Vagina (tissue), 2 donors: Measurements from ENCODE around the gene DNTT. TPM values are rescaled to one million over a fixed set of nuclear protein-coding genes. Genes with fewer than 3 reads are reported as not detected.
A peak's percentile ranks its signal among the peaks of the same experiment; 100 is the strongest.

Experiments
- DNase-seq, 2 donors: peaks; one replicate each; pipeline ENCODE4 v3.0.0-alpha.2; 2017; ENCODE audit errors: extremely low spot score in 2 of 2
- H3K27ac ChIP-seq: fragments of 200-600 bp; sonication (generic); one replicate; pipeline ENCODE4 v1.5.1; 2019
- H3K27me3 ChIP-seq: fragments of 200-600 bp; sonication (generic); one replicate; pipeline ENCODE4 v1.5.1; 2019
- H3K36me3 ChIP-seq, 2 donors: fragments of 200-600 bp; sonication (generic); one replicate each; pipeline ENCODE4 v1.5.1; 2017 to 2019
- H3K4me1 ChIP-seq: fragments of 200-600 bp; sonication (generic); one replicate; pipeline ENCODE4 v1.5.1; 2019
- H3K4me3 ChIP-seq, 2 donors: fragments of 200-600 bp; sonication (generic); 1 replicate in 1 of 2; 2 replicates in 1 of 2; pipeline ENCODE4 v1.5.1; 2016 to 2019
- H3K9me3 ChIP-seq: fragments of 200-600 bp; sonication (generic); one replicate; pipeline ENCODE4 v1.5.1; 2019
- POLR2A ChIP-seq, 2 donors: fragments of 450-650 bp; IDR thresholded peaks; one replicate each; pipeline ENCODE4 v1.6.1; 2017; ENCODE audit warnings: antibody characterized with exemption in 2 of 2, mild to moderate bottlenecking in 2 of 2, moderate library complexity in 2 of 2
- POLR2AphosphoS5 ChIP-seq, 2 donors: sonication (generic); formaldehyde crosslinking; IDR thresholded peaks; one replicate each; pipeline ENCODE4 v1.9.0; 2017; ENCODE audit warnings: antibody characterized with exemption in 2 of 2, mild to moderate bottlenecking in 2 of 2, low read depth in 1 of 2; ENCODE audit not compliant: insufficient read depth in 1 of 2
- intact Hi-C: fragments of 100-400 bp; cut with DNase I; formaldehyde crosslinking; loops from one replicate; pipeline ENCODE4 v1.15.1; 2023
- total RNA-seq: library from RNA; depleted of rRNA; stranded (reverse); fragments of >200 nt; gene quantifications from one replicate; pipeline ENCODE4 v1.2.3, GENCODE V29; 2016
- TF ChIP-seq, protein P1 (sequence below), 3 experiments: fragments of 450-650 bp in 2 of 3; fragments of 200-600 bp in 1 of 3; sonication (generic) in 1 of 3; IDR thresholded peaks; one replicate each; pipeline ENCODE4 v1.5.1; 2017 to 2019; ENCODE audit warnings: antibody characterized with exemption in 3 of 3, mild to moderate bottlenecking in 2 of 3, moderate library complexity in 2 of 3

Gene DNTT
- total RNA-seq, 1 donor from 2014 or later: not detected

DNA sequence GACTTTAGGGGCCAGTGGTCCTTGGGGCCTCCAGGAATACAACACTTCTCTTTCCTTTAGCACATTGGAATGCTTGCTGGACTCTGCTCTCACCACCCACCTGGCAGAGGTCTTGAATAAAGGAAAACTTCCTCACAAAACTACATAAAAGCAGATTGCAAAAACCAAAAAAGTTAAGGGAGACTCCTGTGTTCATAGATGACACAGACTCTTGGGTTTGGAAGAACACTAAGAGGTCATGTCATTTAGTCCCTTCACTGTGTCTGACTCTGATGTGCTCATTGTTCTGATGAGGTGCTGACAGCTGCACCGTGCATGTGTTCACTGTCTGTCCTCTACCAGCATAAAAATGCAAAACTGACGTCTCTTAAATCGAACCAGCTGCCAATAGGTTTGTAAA lies 44.2 kb upstream of the DNTT start:
- no peak overlapping the region for H3K27ac ChIP-seq
- no peaks in the 10 kb centered on the region for H3K36me3 ChIP-seq
- no peaks in the 10 kb centered on the region for H3K4me1 ChIP-seq
- intact Hi-C loops: no loop called here
- H3K27me3 ChIP-seq: no peaks in the 10 kb centered on the region
- H3K4me3 ChIP-seq: no peak overlapping the region
- no peak for TF ChIP-seq POLR2AphosphoS5 (IDR thresholded peaks at IDR 0.05; ENCODE audit: insufficient read depth in 1 of 2, low read depth in 1 of 2)
- TF ChIP-seq, protein P1, sequence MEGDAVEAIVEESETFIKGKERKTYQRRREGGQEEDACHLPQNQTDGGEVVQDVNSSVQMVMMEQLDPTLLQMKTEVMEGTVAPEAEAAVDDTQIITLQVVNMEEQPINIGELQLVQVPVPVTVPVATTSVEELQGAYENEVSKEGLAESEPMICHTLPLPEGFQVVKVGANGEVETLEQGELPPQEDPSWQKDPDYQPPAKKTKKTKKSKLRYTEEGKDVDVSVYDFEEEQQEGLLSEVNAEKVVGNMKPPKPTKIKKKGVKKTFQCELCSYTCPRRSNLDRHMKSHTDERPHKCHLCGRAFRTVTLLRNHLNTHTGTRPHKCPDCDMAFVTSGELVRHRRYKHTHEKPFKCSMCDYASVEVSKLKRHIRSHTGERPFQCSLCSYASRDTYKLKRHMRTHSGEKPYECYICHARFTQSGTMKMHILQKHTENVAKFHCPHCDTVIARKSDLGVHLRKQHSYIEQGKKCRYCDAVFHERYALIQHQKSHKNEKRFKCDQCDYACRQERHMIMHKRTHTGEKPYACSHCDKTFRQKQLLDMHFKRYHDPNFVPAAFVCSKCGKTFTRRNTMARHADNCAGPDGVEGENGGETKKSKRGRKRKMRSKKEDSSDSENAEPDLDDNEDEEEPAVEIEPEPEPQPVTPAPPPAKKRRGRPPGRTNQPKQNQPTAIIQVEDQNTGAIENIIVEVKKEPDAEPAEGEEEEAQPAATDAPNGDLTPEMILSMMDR (IDR thresholded peaks at IDR 0.05): no peak
- TF ChIP-seq POLR2A (IDR thresholded peaks at IDR 0.05): no peak
- DNase-seq: peak in 1 of 2 donors; percentile 27
- no peaks in the 10 kb centered on the region for H3K9me3 ChIP-seq

DNA sequence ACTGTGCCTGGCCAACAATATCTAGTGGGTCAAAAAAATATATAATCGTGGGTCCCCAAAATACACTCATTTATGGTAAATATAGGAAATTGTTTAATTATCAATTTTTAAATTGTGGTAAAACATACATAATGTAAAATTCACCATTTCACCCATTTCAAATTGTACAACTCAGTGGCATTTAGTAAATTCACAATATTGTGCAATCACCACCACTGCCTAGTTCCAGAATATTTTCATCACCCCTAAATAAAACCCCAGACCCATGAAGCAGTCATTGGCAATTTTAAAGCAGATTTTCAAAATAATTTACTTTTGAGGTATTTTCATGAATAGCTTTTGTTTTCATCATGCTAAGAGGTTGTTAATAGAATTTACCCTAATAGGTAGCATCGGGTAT lies 43.1 kb upstream of the DNTT start:
- Histone ChIP-seq H3K36me3 (no peaks in the 10 kb centered on the region), H3K27ac (no peak overlapping the region), H3K4me1 (no peaks in the 10 kb centered on the region), H3K9me3 (no peaks in the 10 kb centered on the region), H3K27me3 (no peaks in the 10 kb centered on the region), H3K4me3 (no peak overlapping the region)
- TF ChIP-seq POLR2A (IDR thresholded peaks at IDR 0.05) (no peak), POLR2AphosphoS5 (IDR thresholded peaks at IDR 0.05; ENCODE audit: insufficient read depth in 1 of 2, low read depth in 1 of 2) (no peak)
- TF ChIP-seq, protein P1 (IDR thresholded peaks at IDR 0.05): no peak
- intact Hi-C loops: no loop called here
- no peak for DNase-seq

DNA sequence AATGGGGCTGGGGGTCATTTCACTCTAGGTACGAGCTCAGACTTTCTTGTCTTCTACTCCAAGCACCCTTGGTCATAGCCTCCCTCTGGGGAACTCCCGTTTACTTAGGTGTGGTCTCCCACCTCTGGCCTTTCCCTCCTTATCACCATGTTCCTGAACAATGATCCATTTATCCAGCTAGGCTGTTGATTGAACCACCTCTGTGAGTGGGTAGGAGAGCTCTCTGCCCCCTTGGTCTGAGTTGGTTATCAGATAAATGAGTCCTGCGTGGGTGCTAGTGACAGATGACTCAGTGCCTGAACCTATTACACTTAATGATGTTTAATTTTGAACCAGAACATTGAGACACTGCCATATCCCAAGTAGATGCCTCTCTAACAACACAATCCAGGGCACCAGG lies 42.3 kb upstream of the DNTT start:
- Histone ChIP-seq H3K4me1 (no peaks in the 10 kb centered on the region), H3K4me3 (no peak overlapping the region), H3K27ac (no peak overlapping the region), H3K27me3 (no peaks in the 10 kb centered on the region), H3K9me3 (no peaks in the 10 kb centered on the region), H3K36me3 (no peaks in the 10 kb centered on the region)
- peak in 1 of 2 donors; percentile 60 for DNase-seq
- intact Hi-C loops: no loop called here
- TF ChIP-seq POLR2AphosphoS5 (IDR thresholded peaks at IDR 0.05; ENCODE audit: insufficient read depth in 1 of 2, low read depth in 1 of 2) (no peak), POLR2A (IDR thresholded peaks at IDR 0.05) (no peak)
- TF ChIP-seq, protein P1 (IDR thresholded peaks at IDR 0.05): no peak

DNA sequence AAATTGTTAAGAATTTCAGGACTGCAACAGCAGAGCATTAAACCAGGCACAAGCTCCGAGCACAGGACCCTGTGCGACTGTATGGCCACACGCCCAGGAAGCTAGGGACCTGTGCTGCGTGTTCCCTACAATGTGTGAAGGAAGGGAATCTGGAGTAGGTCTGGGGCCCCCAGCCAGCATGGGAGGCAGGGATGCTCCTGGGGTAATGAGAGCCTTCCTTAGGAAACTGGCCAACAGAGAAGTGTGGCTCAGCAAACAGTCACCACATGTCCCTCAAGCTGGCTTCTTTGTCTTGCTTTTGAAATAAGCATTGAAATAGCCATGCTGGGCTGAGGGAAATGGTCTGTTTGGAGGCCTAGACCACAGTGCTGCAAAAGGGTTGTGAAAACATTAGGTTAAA lies 41.1 kb upstream of the DNTT start:
- Histone ChIP-seq H3K27me3 (no peaks in the 10 kb centered on the region), H3K36me3 (no peaks in the 10 kb centered on the region), H3K4me1 (no peaks in the 10 kb centered on the region), H3K4me3 (no peak overlapping the region), H3K9me3 (no peaks in the 10 kb centered on the region), H3K27ac (no peak overlapping the region)
- peak in 1 of 2 donors; percentile 65 for DNase-seq
- intact Hi-C loops: no loop called here
- TF ChIP-seq POLR2AphosphoS5 (IDR thresholded peaks at IDR 0.05; ENCODE audit: insufficient read depth in 1 of 2, low read depth in 1 of 2) (no peak), POLR2A (IDR thresholded peaks at IDR 0.05) (no peak)
- TF ChIP-seq, protein P1 (IDR thresholded peaks at IDR 0.05): no peak

DNA sequence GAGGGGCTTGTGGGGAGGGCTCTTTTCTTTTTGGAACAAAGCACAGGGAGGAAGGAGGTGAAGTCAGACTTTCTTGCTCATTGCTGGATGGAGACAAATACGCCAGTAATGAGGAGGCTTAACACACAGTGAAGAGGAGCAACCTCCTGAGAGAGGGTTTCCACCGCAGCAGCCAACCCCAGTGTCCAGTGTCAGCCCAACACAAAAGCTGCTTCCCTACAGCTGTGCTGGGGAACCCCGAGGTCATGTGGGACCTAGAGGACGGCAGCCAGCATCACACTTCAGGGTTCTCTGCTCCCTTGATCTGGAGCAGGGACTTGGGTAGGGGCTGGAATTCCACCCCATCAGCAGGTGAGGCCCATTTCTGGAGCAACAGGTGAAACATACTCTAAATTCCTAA lies 40.6 kb upstream of the DNTT start:
- peak in 1 of 2 donors; percentile 70 for DNase-seq
- Histone ChIP-seq H3K27me3 (no peaks in the 10 kb centered on the region), H3K9me3 (no peaks in the 10 kb centered on the region), H3K4me3 (no peak overlapping the region), H3K27ac (no peak overlapping the region), H3K36me3 (no peaks in the 10 kb centered on the region), H3K4me1 (no peaks in the 10 kb centered on the region)
- TF ChIP-seq POLR2AphosphoS5 (IDR thresholded peaks at IDR 0.05; ENCODE audit: insufficient read depth in 1 of 2, low read depth in 1 of 2) (no peak), POLR2A (IDR thresholded peaks at IDR 0.05) (no peak)
- TF ChIP-seq, protein P1 (IDR thresholded peaks at IDR 0.05): no peak
- intact Hi-C loops: no loop called here
